Heart right ventricle (tissue), 16 donors: ENCODE results near the gene SOX18. TPM values are rescaled to one million over a fixed set of nuclear protein-coding genes. Genes with fewer than 3 reads are reported as not detected.

ENCODE experiments used
- ATAC-seq, 8 donors: fragments of 200-7000 bp; cut with Tn5 transposase; one replicate each; pipeline ENCODE4 v1.9.1; 2020; ENCODE audit warnings: mild to moderate bottlenecking in 8 of 8, moderate library complexity in 8 of 8, moderate number of reproducible peaks in 1 of 8
- DNase-seq, 2 donors: peaks; one replicate each; pipeline ENCODE4 v3.0.0-alpha.2; 2020
- H3K27ac ChIP-seq, 10 donors: fragments of 200-600 bp; sonication (generic) in 2 of 10; one replicate each; pipeline versions ENCODE4 v1.5.0 to v1.8.0; 2020 to 2022; ENCODE audit warnings: mild to moderate bottlenecking in 3 of 10
- H3K27me3 ChIP-seq, 7 donors: fragments of 200-600 bp; one replicate each; pipeline ENCODE4 v1.8.0; 2021 to 2022; ENCODE audit warnings: mild to moderate bottlenecking in 2 of 7
- H3K36me3 ChIP-seq, 9 donors: fragments of 200-600 bp; sonication (generic) in 1 of 9; one replicate each; pipeline versions ENCODE4 v1.5.0 to v1.8.0; 2020 to 2022; ENCODE audit warnings: mild to moderate bottlenecking in 2 of 9
- H3K4me1 ChIP-seq, 9 donors: fragments of 200-600 bp; sonication (generic) in 1 of 9; one replicate each; pipeline versions ENCODE4 v1.5.0 to v1.8.0; 2020 to 2022; ENCODE audit warnings: mild to moderate bottlenecking in 4 of 9
- H3K4me3 ChIP-seq, 10 donors: fragments of 200-600 bp; sonication (generic) in 2 of 10; one replicate each; pipeline versions ENCODE4 v1.5.0 to v1.8.0; 2020 to 2022; ENCODE audit warnings: mild to moderate bottlenecking in 7 of 10, moderate library complexity in 2 of 10
- H3K9me3 ChIP-seq, 11 donors: fragments of 200-600 bp in 10 of 11; sonication (generic) in 2 of 11; one replicate each; pipeline versions ENCODE4 v1.5.0 to v1.8.0; 2013 to 2022; ENCODE audit warnings: mild to moderate bottlenecking in 2 of 11, control low read depth in 1 of 11, moderate library complexity in 1 of 11
- WGBS, 2 donors: extraction: QIAGEN DNeasy Blood & Tissue Kit; methylation state at CpG; one replicate each; pipeline ENCODE4 v1.1.7; 2013; ENCODE audit warnings: inconsistent platforms in 1 of 2; 5-methylcytosine and 5-hydroxymethylcytosine counted together
- intact Hi-C, 10 donors: fragments of 100-400 bp; cut with DNase I; formaldehyde crosslinking; loops; one replicate each; pipeline versions ENCODE4 v1.11.1 to v1.14.2; 2022
- polyA plus RNA-seq, 2 donors: library from polyadenylated mRNA; stranded (reverse); fragments of 200-250 nt; gene quantifications; one replicate each; pipeline ENCODE4 v1.2.3, GENCODE V29; 2013
- total RNA-seq, 10 donors: library from RNA; stranded (reverse); fragmentation: NEBNext Ultra II Directional in 3 of 10; extraction: Animal tissue kit (Norgen Biotek cat#: 25700) in 3 of 10; gene quantifications; one replicate each; pipeline versions ENCODE4 v1.2.1 to v1.2.4, GENCODE V29; 2021 to 2023
- TF ChIP-seq, protein P1 (sequence below), 9 donors: fragments of 200-600 bp; sonication (generic) in 2 of 9; IDR thresholded peaks; one replicate each; pipeline versions ENCODE4 v1.5.0 to v1.8.0; 2021 to 2022; ENCODE audit warnings: antibody characterized with exemption in 9 of 9, mild to moderate bottlenecking in 5 of 9, moderate library complexity in 1 of 9
- donor health status: Arrhythmogenic right ventricular cardiomyopathy.
- donor health status: ischemic (EF 13 %, LVEDD 7.1; RV severe dilation, severe dysfunction).
- donor health status: healthy with polysubstance abuse.
- donor health status: DM: no; HTN: yes; CAD: no.
- donor health status: DM: no; HTN: no; CAD: no.
- donor health status: ischemic (EF 25% LVEDD 6.9; RV normal size, moderate dysfunction).
- donor health status: ischemic (EF 25% LVEDD 5.7; RV mildly dilated, moderate dysfunction).
- donor health status: healthy.
- donor health status: DM: yes; HTN: yes; CAD: no.
- donor health status: Ischemic cardiomyopathy.
- donor health status: ischemic (EF 35%, LVEDD 5.7; RV mildly dilated, moderate dysfunction).
- donor health status: nonischemic (EF 11% LVEDD 7.7; RV severe dilation, severe dysfunction).
- donor health status: DM: yes; HTN: yes; CAD: no.
- donor health status: PGD.
- donor health status: ischemic (EF 29% LVEDD 5.4; RV normal size, mild dysfunction).
- donor health status: nonischemic (EF 23%, LVEDD 6.1; RV moderate dilation, normal function).

SOX18 gene
- total and polyA plus RNA-seq, 12 donors = 23.5 to 129 (median 51.9) TPM

DNA sequence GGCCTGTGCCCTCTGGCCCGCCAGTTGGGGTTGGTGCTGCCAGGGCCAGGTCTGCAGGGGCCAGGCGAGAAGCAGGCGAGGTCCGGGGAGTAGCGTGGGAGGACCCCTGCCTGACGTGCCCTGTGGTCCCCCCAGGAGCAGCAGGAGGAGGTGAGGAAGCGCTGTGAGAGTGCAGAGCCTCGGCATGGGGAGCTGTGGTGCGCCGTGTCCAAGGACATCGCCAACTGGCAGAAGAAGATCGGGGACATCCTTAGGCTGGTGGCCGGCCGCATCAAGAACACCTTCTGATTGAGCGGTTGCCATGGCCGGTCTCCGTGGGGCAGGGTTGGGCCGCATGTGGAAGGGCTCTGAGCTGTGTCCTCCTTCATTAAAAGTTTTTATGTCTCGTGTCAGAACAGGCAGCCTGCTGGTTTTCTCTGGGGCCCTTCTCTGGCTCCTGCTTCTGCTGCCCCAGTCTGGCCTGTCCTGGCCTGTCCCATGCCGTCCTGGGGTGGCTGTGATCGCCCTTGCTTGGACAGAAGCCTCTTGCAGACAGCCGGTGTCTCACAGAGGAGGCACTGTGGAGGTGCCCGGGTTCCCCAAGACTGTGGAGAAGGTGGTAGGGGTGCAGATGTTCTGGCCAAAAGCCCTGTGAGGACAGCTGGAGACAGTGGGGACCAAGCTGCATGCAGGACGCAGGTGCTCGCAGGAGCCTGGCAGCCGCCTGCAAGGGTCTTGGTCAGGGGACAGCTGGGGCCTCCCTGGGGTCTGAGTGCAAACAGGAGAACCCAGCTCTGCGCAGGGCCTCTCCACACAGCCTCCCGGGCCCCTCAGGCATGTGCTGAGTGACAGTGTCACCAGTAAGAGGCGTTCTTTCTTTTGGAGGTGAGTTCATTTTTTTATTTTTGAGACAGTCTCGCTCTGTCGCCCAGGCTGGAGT lies 16.5 kb downstream of the SOX18 start:
- H3K4me3 ChIP-seq = no peak overlapping the region
- DNase-seq = no peak
- peaks cover 3 to 25% (median 12%) of the 10 kb centered on the region in 9 donors for H3K4me1 ChIP-seq
- WGBS, 2 donors = 90 to 91% methylated on average over 30 to 31 of the region's 31 CpGs
- ATAC-seq = no peak
- H3K27me3 ChIP-seq = peaks cover 0 to 22% (median 15%) of the 10 kb centered on the region in 7 donors
- TF ChIP-seq, protein P1, sequence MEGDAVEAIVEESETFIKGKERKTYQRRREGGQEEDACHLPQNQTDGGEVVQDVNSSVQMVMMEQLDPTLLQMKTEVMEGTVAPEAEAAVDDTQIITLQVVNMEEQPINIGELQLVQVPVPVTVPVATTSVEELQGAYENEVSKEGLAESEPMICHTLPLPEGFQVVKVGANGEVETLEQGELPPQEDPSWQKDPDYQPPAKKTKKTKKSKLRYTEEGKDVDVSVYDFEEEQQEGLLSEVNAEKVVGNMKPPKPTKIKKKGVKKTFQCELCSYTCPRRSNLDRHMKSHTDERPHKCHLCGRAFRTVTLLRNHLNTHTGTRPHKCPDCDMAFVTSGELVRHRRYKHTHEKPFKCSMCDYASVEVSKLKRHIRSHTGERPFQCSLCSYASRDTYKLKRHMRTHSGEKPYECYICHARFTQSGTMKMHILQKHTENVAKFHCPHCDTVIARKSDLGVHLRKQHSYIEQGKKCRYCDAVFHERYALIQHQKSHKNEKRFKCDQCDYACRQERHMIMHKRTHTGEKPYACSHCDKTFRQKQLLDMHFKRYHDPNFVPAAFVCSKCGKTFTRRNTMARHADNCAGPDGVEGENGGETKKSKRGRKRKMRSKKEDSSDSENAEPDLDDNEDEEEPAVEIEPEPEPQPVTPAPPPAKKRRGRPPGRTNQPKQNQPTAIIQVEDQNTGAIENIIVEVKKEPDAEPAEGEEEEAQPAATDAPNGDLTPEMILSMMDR (IDR thresholded peaks at IDR 0.05) = no peak
- peaks cover 0 to 74% (median 45%) of the 10 kb centered on the region in 9 donors for H3K36me3 ChIP-seq
- no peak overlapping the region for H3K27ac ChIP-seq
- no peaks in the 10 kb centered on the region for H3K9me3 ChIP-seq
- intact Hi-C loops = loop anchor here in 3 of 10 donors (10.0 kb wide), 2 partner anchors 48 to 92 kb away; partner anchors contain the start of gene PRPF6 (in 3 of the 3)

DNA sequence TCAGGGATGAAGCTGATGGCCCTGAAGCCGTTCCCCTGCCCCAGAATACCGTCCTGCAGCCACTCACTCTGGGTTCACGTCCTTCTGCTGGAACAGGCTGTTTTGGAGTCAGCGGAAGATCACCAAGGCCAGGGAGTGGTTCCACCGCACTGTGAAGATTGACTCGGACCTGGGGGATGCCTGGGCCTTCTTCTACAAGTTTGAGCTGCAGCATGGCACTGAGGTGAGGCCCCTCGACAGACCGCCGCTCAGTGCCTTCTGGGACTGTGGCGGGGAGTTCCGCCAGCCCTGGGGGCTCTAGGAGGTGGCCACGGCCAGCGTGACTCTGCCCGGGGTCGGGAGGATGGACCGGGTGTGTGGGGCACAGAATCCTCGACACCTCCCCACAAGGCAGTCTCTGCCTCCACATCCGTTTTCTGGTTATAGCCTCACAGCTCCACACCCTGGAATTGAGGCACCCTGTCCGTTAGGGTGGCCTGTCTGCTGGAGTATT lies 17.6 kb downstream of the SOX18 start:
- ATAC-seq = no peak
- 92 to 94% methylated on average over 19 of the region's 19 CpGs for WGBS, 2 donors
- Histone ChIP-seq H3K27ac (no peak overlapping the region), H3K9me3 (no peaks in the 10 kb centered on the region), H3K36me3 (peaks cover 0 to 85% (median 56%) of the 10 kb centered on the region in 9 donors), H3K4me1 (peaks cover 0 to 17% (median 4%) of the 10 kb centered on the region in 9 donors), H3K4me3 (no peak overlapping the region), H3K27me3 (peaks cover 0 to 11% (median 4%) of the 10 kb centered on the region in 7 donors)
- TF ChIP-seq, protein P1 (IDR thresholded peaks at IDR 0.05) = no peak
- DNase-seq = no peak
- intact Hi-C loops = loop anchor here in 3 of 10 donors (10.0 kb wide), 2 partner anchors 47 to 93 kb away; partner anchors contain the start of gene PRPF6 (in 3 of the 3)

DNA sequence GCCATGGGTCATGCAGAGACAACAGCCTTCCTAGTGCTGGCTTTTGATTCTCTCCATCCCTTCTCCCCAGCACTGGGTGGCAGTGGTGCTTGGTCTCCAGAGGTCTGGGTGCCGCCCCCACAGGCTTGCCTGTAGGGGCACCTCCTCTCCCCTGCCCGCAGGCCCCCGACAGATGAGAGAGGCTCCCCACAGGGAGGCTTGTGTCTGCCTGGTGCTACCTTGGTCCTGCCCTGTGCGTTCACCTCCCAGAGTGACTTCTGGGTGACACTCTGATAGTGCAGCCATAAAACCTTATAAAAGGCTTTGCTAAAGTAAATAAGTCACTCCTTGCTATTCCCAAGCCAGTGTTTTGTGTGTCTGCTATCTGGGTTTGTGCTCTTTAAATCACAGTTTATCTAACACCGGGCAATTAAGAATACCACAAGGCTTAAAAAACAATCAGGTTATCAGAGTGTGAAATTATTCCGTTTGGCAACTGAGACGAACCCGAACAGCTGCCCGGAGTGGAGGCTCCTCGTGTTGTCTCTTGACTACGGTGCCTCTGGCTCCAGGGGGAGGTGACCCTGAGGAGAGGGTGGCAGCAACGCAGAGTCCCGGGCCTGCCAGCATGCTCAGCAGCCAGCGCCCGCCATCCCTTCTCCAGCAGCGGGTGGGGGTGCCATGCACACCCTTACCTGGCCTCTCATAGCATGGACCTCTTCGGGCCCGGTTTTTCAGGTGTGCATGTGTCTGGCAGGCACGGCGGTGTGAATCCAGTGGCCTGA lies 18.9 kb downstream of the SOX18 start:
- Histone ChIP-seq H3K4me1 (peaks cover 0 to 12% (median 4%) of the 10 kb centered on the region in 9 donors), H3K36me3 (peaks cover 0 to 98% (median 69%) of the 10 kb centered on the region in 9 donors), H3K4me3 (no peak overlapping the region), H3K27me3 (no peaks in the 10 kb centered on the region), H3K9me3 (no peaks in the 10 kb centered on the region), H3K27ac (no peak overlapping the region)
- intact Hi-C loops = loop anchor here in 3 of 10 donors (10.0 kb wide), 2 partner anchors 46 to 94 kb away; partner anchors contain the start of gene PRPF6 (in 3 of the 3)
- WGBS, 2 donors = 90% methylated on average over 20 of the region's 20 CpGs
- TF ChIP-seq, protein P1 (IDR thresholded peaks at IDR 0.05) = no peak
- DNase-seq (no peak), ATAC-seq (no peak)
